Heart left ventricle (tissue), 16 donors: ENCODE results near the gene RPS6KC1. TPM values are rescaled to one million over a fixed set of nuclear protein-coding genes. Genes with fewer than 3 reads are reported as not detected.
"Not testable (repeated sequence)": the region's sequence is repeated elsewhere in the genome, so short reads cannot be mapped to it uniquely, and the experiment has no call there.

Experiments used
- ATAC-seq, 4 donors: fragments of 200-7000 bp; cut with Tn5 transposase; one replicate each; pipeline ENCODE4 v1.9.1; 2020 to 2022; ENCODE audit warnings: moderate library complexity in 4 of 4, mild to moderate bottlenecking in 3 of 4, moderate number of reproducible peaks in 1 of 4
- DNase-seq, 5 donors: peaks; one replicate each; pipeline ENCODE4 v3.0.0-alpha.2; 2020
- H3K27ac ChIP-seq, 12 donors: fragments of 200-600 bp; sonication (generic) in 4 of 12; one replicate each; pipeline versions ENCODE4 v1.5.0 to v1.8.0; 2016 to 2022; ENCODE audit warnings: mild to moderate bottlenecking in 2 of 12
- H3K27me3 ChIP-seq, 9 donors: fragments of 200-600 bp; sonication (generic) in 2 of 9; one replicate each; pipeline versions ENCODE4 v1.5.1 to v1.8.0; 2016 to 2022; ENCODE audit warnings: mild to moderate bottlenecking in 3 of 9
- H3K36me3 ChIP-seq, 9 donors: fragments of 200-600 bp; sonication (generic) in 2 of 9; one replicate each; pipeline versions ENCODE4 v1.5.0 to v1.8.0; 2018 to 2022; ENCODE audit warnings: mild to moderate bottlenecking in 2 of 9
- H3K4me1 ChIP-seq, 12 donors: fragments of 200-600 bp; sonication (generic) in 4 of 12; one replicate each; pipeline versions ENCODE4 v1.5.0 to v1.8.0; 2016 to 2022; ENCODE audit warnings: mild to moderate bottlenecking in 3 of 12
- H3K4me3 ChIP-seq, 12 donors: fragments of 200-600 bp; sonication (generic) in 4 of 12; one replicate each; pipeline versions ENCODE4 v1.5.0 to v1.8.0; 2017 to 2022; ENCODE audit warnings: mild to moderate bottlenecking in 9 of 12, moderate library complexity in 4 of 12
- H3K9me3 ChIP-seq, 12 donors: fragments of 200-600 bp; sonication (generic) in 4 of 12; one replicate each; pipeline versions ENCODE4 v1.5.0 to v1.8.0; 2016 to 2022; ENCODE audit warnings: mild to moderate bottlenecking in 1 of 12
- POLR2A ChIP-seq, 2 donors: fragments of 450-650 bp; IDR thresholded peaks; one replicate each; pipeline ENCODE4 v1.6.1; 2017; ENCODE audit warnings: antibody characterized with exemption in 2 of 2, mild to moderate bottlenecking in 2 of 2, moderate library complexity in 2 of 2
- WGBS, 4 donors: extraction: QIAGEN DNeasy Blood & Tissue Kit in 2 of 4; methylation state at CpG; one replicate each; pipeline versions ENCODE4 v1.1.5 to v1.1.7; 2013 to 2018; 5-methylcytosine and 5-hydroxymethylcytosine counted together
- intact Hi-C, 10 donors: fragments of 100-400 bp; cut with DNase I; formaldehyde crosslinking; loops; one replicate each; pipeline versions ENCODE4 v1.11.1 to v1.14.2; 2022
- polyA plus RNA-seq, 2 donors: library from polyadenylated mRNA; stranded (reverse); fragments of 200-250 nt; gene quantifications; one replicate each; pipeline ENCODE4 v1.2.3, GENCODE V29; 2013
- total RNA-seq, 9 donors: library from RNA; depleted of rRNA in 2 of 9; stranded (reverse); fragments of >200 nt in 2 of 9; fragmentation: NEBNext Ultra II Directional in 3 of 9; extraction: Animal tissue kit (Norgen Biotek cat#: 25700) in 3 of 9; gene quantifications; one replicate each; pipeline versions ENCODE4 v1.1.0 to v1.2.4, GENCODE V29; 2016 to 2023
- TF ChIP-seq, protein P1 (sequence below), 12 donors: fragments of 200-600 bp; sonication (generic) in 4 of 12; IDR thresholded peaks; one replicate each; pipeline versions ENCODE4 v1.5.0 to v1.8.0; 2018 to 2022; ENCODE audit warnings: antibody characterized with exemption in 12 of 12, mild to moderate bottlenecking in 5 of 12
- donor health status: ischemic (EF 13 %, LVEDD 7.1; RV severe dilation, severe dysfunction).
- donor health status: healthy with polysubstance abuse.
- donor health status: DM: no; HTN: yes; CAD: no.
- donor health status: DM: no; HTN: no; CAD: no.
- donor health status: ischemic (EF 25% LVEDD 6.9; RV normal size, moderate dysfunction).
- donor health status: ischemic (EF 25% LVEDD 5.7; RV mildly dilated, moderate dysfunction).
- donor health status: healthy.
- donor health status: DM: yes; HTN: yes; CAD: no.
- donor health status: ischemic (EF 35%, LVEDD 5.7; RV mildly dilated, moderate dysfunction).
- donor health status: nonischemic (EF 11% LVEDD 7.7; RV severe dilation, severe dysfunction).
- donor health status: DM: yes; HTN: yes; CAD: no.
- donor health status: PGD.
- donor health status: ischemic (EF 29% LVEDD 5.4; RV normal size, mild dysfunction).
- donor health status: nonischemic (EF 23%, LVEDD 6.1; RV moderate dilation, normal function).

The RPS6KC1 gene
- total and polyA plus RNA-seq, 11 donors, result 3.0 to 15.6 (median 10.4) TPM

DNA sequence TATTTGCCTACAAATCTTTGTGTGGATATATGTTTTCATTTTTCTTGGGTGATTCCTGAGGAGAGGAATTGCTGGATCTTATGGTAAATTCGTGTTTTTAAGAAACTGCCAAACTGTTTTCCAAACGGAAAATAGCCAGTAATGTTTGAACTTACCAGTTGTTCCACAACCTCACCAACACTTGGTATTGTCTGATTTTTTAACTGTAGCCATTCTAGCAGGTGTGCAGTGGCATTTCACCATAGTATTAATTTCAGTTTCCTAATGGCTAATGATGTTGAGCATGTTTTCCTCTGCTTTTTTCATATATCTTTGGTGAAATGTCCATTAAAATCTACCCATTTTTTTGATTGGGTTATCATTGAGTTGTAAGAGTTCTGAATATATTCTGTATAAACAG lies 56.6 kb downstream of the RPS6KC1 start:
- DNase-seq, result no peak
- intact Hi-C loops, result no loop called here
- Histone ChIP-seq H3K36me3 (peaks cover 0 to 12% (median 6%) of the 10 kb centered on the region in 9 donors), H3K27ac (no peak overlapping the region), H3K9me3 (peaks cover 0 to 9% (median 0%) of the 10 kb centered on the region in 12 donors), H3K27me3 (no peaks in the 10 kb centered on the region), H3K4me1 (peaks cover 0 to 12% (median 8%) of the 10 kb centered on the region in 12 donors), H3K4me3 (no peak overlapping the region)
- ATAC-seq, result no peak
- 90 to 97% (median 94%) methylated on average over 2 of the region's 2 CpGs for WGBS, 4 donors
- TF ChIP-seq POLR2A (IDR thresholded peaks at IDR 0.05), result no peak
- TF ChIP-seq, protein P1, sequence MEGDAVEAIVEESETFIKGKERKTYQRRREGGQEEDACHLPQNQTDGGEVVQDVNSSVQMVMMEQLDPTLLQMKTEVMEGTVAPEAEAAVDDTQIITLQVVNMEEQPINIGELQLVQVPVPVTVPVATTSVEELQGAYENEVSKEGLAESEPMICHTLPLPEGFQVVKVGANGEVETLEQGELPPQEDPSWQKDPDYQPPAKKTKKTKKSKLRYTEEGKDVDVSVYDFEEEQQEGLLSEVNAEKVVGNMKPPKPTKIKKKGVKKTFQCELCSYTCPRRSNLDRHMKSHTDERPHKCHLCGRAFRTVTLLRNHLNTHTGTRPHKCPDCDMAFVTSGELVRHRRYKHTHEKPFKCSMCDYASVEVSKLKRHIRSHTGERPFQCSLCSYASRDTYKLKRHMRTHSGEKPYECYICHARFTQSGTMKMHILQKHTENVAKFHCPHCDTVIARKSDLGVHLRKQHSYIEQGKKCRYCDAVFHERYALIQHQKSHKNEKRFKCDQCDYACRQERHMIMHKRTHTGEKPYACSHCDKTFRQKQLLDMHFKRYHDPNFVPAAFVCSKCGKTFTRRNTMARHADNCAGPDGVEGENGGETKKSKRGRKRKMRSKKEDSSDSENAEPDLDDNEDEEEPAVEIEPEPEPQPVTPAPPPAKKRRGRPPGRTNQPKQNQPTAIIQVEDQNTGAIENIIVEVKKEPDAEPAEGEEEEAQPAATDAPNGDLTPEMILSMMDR (IDR thresholded peaks at IDR 0.05), result no peak

DNA sequence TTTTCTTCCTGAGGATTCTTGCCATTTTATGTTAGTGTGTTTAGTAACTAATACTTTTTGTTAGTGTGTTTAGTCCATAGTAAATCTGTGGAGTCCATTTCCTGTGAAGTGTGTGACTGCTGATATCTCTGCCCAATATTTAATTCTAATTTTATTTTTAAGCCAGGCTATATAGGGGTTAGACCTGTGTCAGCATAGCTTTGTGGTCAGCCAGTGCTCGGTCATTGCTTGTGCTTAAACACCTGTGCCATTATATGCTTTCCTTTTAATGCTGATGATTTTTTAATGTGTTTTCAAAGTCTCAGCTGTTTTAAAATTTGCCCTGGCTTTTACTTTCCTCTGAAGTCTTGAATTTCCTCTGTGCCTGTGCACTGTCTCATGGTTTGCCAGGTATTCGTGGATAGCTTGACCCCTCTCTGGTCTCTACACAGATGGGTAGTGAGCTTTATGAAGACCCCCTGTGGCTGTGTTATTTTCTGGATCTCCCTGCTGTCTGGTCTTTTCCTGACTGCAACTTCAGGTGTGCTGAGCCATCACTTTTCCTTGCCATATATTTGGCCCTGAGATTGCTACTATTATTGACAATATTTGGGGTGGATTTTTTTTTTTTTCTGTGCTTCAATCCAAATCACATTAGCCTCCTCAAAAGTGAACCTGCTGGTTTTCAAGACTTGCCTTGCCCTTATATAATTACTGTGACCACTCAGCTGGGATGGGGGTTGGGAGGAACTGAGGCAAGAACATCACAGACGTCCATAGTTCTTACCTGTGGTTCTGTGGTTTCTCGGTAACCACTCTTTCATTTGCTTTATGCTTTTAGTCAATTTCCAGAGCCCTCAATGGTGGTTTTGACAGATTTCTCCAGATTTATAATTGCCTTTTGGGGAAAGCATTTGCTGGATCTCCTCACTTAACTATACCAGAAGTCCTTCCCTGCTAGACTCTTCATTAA lies 59.6 kb downstream of the RPS6KC1 start:
- TF ChIP-seq POLR2A (IDR thresholded peaks at IDR 0.05), result no peak
- TF ChIP-seq, protein P1 (IDR thresholded peaks at IDR 0.05), result no peak
- peaks cover 0 to 12% (median 8%) of the 10 kb centered on the region in 12 donors for H3K4me1 ChIP-seq
- intact Hi-C loops, result no loop called here
- ATAC-seq, result no peak
- no peak overlapping the region for H3K27ac ChIP-seq
- H3K36me3 ChIP-seq, result peaks cover 0 to 12% (median 6%) of the 10 kb centered on the region in 9 donors
- no peak overlapping the region for H3K4me3 ChIP-seq
- WGBS, 4 donors, result 60 to 76% (median 65%) methylated on average over 4 of the region's 4 CpGs
- H3K9me3 ChIP-seq, result peaks cover 0 to 9% (median 0%) of the 10 kb centered on the region in 12 donors
- no peaks in the 10 kb centered on the region for H3K27me3 ChIP-seq
- no peak for DNase-seq

- intact Hi-C loops, result no loop called here
- WGBS, 4 donors, result 95 to 98% (median 98%) methylated on average over 2 of the region's 2 CpGs
- ATAC-seq, result no peak
Measured at GRCh38 chr1:213111502-213111901, 60.5 kb downstream of the RPS6KC1 start.

DNA sequence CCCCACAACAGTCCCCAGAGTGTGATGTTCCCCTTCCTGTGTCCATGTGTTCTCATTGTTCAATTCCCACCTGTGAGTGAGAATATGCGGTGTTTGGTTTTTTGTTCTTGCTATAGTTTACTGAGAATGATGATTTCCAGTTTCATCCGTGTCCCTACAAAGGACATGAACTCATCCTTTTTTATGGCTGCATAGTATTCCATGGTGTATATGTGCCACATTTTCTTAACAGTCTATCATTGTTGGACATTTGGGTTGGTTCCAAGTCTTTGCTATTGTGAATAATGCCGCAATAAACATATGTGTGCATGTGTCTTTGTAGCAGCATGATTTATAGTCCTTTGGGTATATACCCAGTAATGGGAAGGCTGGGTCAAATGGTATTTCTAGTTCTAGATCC lies 61.7 kb downstream of the RPS6KC1 start:
- whole genome bisulfite sequencing, 4 donors, result 96 to 100% (median 98%) methylated on average over 3 of the region's 3 CpGs
- H3K27me3 ChIP-seq, H3K9me3 ChIP-seq, H3K4me3 ChIP-seq, ATAC-seq, DNase-seq, H3K36me3 ChIP-seq, H3K27ac ChIP-seq, intact Hi-C loops: not testable (repeated sequence)
- peaks cover 0 to 12% (median 8%) of the 10 kb centered on the region in 12 donors for H3K4me1 ChIP-seq

More at GRCh38 chr1:213111502-213111901, 60.5 kb downstream of the RPS6KC1 start:
- peaks cover 0 to 12% (median 6%) of the 10 kb centered on the region in 9 donors for H3K36me3 ChIP-seq
- DNase-seq, result no peak
- TF ChIP-seq, protein P1 (IDR thresholded peaks at IDR 0.05), result no peak
- TF ChIP-seq POLR2A (IDR thresholded peaks at IDR 0.05), result no peak
- H3K4me1 ChIP-seq, result peaks cover 0 to 12% (median 8%) of the 10 kb centered on the region in 12 donors
- peaks cover 0 to 9% (median 0%) of the 10 kb centered on the region in 12 donors for H3K9me3 ChIP-seq
- H3K27ac ChIP-seq, result no peak overlapping the region
- H3K27me3 ChIP-seq, result no peaks in the 10 kb centered on the region
- H3K4me3 ChIP-seq, result no peak overlapping the region

GRCh38 chr1:213117699-213118180 lies 66.7 kb downstream of the RPS6KC1 start:
- WGBS, 4 donors, result 91 to 96% (median 94%) methylated on average over 4 of the region's 4 CpGs
- ATAC-seq, H3K4me3 ChIP-seq: not testable (repeated sequence)

More at GRCh38 chr1:213117699-213118180, 66.7 kb downstream of the RPS6KC1 start:
- H3K36me3 ChIP-seq, H3K9me3 ChIP-seq, DNase-seq, H3K4me1 ChIP-seq, H3K27ac ChIP-seq, intact Hi-C loops, H3K27me3 ChIP-seq: not testable (repeated sequence)
